T-helper 1 cell treated with Interleukin-12 subunit alpha and Interleukin-12 subunit beta and Interleukin-4 antibody, amounts not matched to agents 30 μg/mL and 1 μg/mL, for 36 hours (primary cell): Measurements from ENCODE around the gene LIMS1.
"Not testable (repeated sequence)": the region's sequence is repeated elsewhere in the genome, so short reads cannot be mapped to it uniquely, and the experiment has no call there.

Experiments used
- H3K27ac Mint-ChIP-seq: one replicate; pipeline ENCODE4 v1.8.0; 2021; ENCODE audit warnings: mild to moderate bottlenecking, mixed read lengths
- H3K27me3 Mint-ChIP-seq: one replicate; pipeline ENCODE4 v1.8.0; 2021; ENCODE audit warnings: low read depth, mixed read lengths
- H3K36me3 Mint-ChIP-seq: one replicate; pipeline ENCODE4 v1.8.0; 2021; ENCODE audit warnings: low read depth, mixed read lengths
- H3K4me1 Mint-ChIP-seq: one replicate; pipeline ENCODE4 v1.8.0; 2021; ENCODE audit warnings: low read depth, mixed read lengths
- H3K4me3 Mint-ChIP-seq: one replicate; pipeline ENCODE4 v1.8.0; 2021; ENCODE audit warnings: mild to moderate bottlenecking, moderate library complexity, mixed read lengths
- H3K9me3 Mint-ChIP-seq: one replicate; pipeline ENCODE4 v1.8.0; 2021; ENCODE audit warnings: mixed read lengths

LIMS1 gene

GRCh38 chr2:108688818-108689756 is 154.8 kb downstream of the LIMS1 start:
- not testable (repeated sequence) for H3K27me3 Mint-ChIP-seq, H3K36me3 Mint-ChIP-seq, H3K9me3 Mint-ChIP-seq, H3K4me3 Mint-ChIP-seq, H3K4me1 Mint-ChIP-seq, H3K27ac Mint-ChIP-seq

DNA sequence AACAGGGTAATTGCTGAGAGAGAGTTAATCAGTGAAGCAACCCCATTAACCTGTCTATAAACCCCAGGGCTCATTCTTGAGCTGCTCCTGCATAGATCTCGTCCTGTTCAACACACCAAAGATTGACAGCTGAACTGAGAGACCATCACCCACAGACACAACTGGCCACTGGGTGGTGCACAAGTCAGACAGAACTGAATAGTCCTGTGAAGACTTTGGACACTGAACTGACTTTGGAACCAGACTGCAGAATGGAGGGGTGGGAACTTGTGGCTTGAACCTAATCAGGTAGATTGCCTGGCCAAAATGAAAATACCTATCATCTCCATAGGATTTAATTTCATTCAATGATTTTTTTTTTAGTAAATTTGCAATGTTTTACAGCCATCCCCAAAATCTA is 155.7 kb downstream of the LIMS1 start:
- not testable (repeated sequence) for H3K27ac Mint-ChIP-seq, H3K4me3 Mint-ChIP-seq, H3K36me3 Mint-ChIP-seq, H3K9me3 Mint-ChIP-seq, H3K4me1 Mint-ChIP-seq, H3K27me3 Mint-ChIP-seq

GRCh38 chr2:108691447-108691846 is 157.2 kb downstream of the LIMS1 start:
- no peaks in the 10 kb centered on the region for H3K9me3 Mint-ChIP-seq
- H3K4me3 Mint-ChIP-seq = no peak overlapping the region
- H3K27me3 Mint-ChIP-seq = no peaks in the 10 kb centered on the region
- no peak overlapping the region for H3K27ac Mint-ChIP-seq
- peaks cover 4% of the 10 kb centered on the region for H3K36me3 Mint-ChIP-seq
- H3K4me1 Mint-ChIP-seq = no peaks in the 10 kb centered on the region

GRCh38 chr2:108701208-108701607 is 166.9 kb downstream of the LIMS1 start:
- peaks cover 2% of the 10 kb centered on the region for H3K36me3 Mint-ChIP-seq
- no peak overlapping the region for H3K27ac Mint-ChIP-seq
- H3K4me1 Mint-ChIP-seq = no peaks in the 10 kb centered on the region
- peaks cover 4% of the 10 kb centered on the region for H3K27me3 Mint-ChIP-seq
- peaks cover 1% of the 10 kb centered on the region for H3K9me3 Mint-ChIP-seq
- no peak overlapping the region for H3K4me3 Mint-ChIP-seq

DNA sequence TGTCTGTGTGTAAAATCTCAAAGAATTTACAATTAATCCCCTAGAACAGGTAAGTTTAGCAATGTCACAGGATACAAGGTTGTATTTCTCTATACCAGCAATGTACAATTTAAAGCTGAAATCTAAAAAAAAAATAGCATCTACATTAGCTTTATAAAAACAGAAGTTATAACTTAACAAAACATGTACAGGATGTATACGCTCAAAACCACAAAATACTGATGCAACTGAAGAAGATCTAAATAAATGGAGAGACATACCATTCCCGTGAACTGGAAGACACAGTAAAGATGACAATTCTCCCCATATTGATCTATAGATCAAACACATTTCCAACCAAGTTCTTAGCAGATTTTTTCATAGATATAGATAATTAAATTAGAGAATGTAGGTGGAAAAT is 167.5 kb downstream of the LIMS1 start:
- Mint-ChIP-seq H3K27me3 (peaks cover 4% of the 10 kb centered on the region), H3K4me3 (no peak overlapping the region), H3K36me3 (no peaks in the 10 kb centered on the region), H3K9me3 (peaks cover 4% of the 10 kb centered on the region), H3K27ac (no peak overlapping the region), H3K4me1 (no peaks in the 10 kb centered on the region)

DNA sequence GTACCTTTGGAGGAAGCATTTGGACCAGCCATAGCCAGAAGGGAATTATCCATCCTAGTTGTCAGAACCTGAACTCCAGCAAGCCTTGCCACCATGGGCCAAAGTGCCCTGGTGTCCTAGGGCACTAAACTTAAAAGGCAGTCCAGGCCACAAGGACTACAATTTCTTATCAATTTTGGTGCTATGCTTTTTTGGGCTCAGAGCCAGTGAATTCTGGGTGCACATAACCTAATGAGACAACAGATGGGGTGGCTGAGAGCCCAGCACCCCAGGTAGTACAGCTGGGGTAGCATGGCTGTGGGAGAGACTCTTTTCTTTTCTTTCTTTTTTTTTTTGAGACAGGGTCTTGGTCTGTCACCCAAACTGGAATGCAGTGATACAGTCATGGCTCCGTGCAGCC is 170.6 kb downstream of the LIMS1 start:
- Mint-ChIP-seq H3K9me3 (peaks cover 17% of the 10 kb centered on the region), H3K27ac (no peak overlapping the region), H3K4me1 (no peaks in the 10 kb centered on the region), H3K27me3 (peaks cover 19% of the 10 kb centered on the region), H3K36me3 (peaks cover 6% of the 10 kb centered on the region), H3K4me3 (no peak overlapping the region)

DNA sequence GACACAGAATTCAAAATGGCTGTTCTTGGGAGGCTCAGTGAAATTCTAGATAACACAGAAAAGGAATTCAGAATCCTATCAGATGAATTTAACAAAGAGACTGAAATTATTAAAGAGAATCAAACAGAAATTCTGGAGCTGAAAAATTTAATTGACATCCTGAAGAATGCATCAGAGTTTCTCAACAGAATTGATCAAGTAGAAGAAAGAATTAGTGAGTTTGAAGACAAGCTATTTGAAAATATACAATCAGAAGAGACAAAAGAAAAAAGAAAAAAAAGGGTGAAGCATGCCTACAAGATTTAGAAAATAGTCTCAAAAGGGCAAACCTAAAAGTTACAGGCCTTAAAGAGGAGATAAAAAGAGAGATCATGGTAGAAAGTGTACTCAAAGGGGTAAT is 173.0 kb downstream of the LIMS1 start:
- Mint-ChIP-seq H3K4me3 (no peak overlapping the region), H3K36me3 (peaks cover 6% of the 10 kb centered on the region), H3K27ac (no peak overlapping the region), H3K27me3 (peaks cover 20% of the 10 kb centered on the region), H3K4me1 (no peaks in the 10 kb centered on the region), H3K9me3 (peaks cover 17% of the 10 kb centered on the region)

DNA sequence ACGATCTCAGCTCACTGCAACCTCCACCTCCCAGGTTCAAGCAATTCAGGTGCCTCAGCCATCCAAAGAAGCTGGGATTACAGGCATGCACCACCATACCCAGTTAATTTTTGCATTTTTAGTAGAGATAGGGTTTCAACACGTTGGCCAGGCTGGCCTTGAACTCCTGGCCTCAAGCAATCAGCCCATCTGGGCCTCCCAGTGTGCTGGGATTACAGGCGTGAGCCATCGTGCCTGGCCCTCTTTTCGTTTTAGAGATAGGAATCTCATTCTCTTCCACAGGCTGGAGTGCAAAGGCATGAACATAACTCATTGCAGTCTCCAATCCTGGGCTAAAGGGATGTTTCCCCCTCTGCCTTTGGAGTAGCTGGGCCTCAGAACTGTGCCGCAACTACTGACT is 182.7 kb downstream of the LIMS1 start:
- H3K36me3 Mint-ChIP-seq, H3K27ac Mint-ChIP-seq, H3K9me3 Mint-ChIP-seq, H3K27me3 Mint-ChIP-seq, H3K4me3 Mint-ChIP-seq, H3K4me1 Mint-ChIP-seq: not testable (repeated sequence)

GRCh38 chr2:108719149-108720044 is 185.1 kb downstream of the LIMS1 start, which contains the start of gene RANBP2:
RANBP2 (plus strand) TSS chr2:108719482; CDS start chr2:108719607, 125 bp downstream.
- no peaks in the 10 kb centered on the region for H3K36me3 Mint-ChIP-seq
- peak within 1 kb of the TSS; percentile 88 for H3K4me3 Mint-ChIP-seq
- peaks cover 14% of the 10 kb centered on the region for H3K4me1 Mint-ChIP-seq
- no peaks in the 10 kb centered on the region for H3K9me3 Mint-ChIP-seq
- H3K27me3 Mint-ChIP-seq = no peaks in the 10 kb centered on the region
- H3K27ac Mint-ChIP-seq = peak within 1 kb of the TSS; percentile 94

DNA sequence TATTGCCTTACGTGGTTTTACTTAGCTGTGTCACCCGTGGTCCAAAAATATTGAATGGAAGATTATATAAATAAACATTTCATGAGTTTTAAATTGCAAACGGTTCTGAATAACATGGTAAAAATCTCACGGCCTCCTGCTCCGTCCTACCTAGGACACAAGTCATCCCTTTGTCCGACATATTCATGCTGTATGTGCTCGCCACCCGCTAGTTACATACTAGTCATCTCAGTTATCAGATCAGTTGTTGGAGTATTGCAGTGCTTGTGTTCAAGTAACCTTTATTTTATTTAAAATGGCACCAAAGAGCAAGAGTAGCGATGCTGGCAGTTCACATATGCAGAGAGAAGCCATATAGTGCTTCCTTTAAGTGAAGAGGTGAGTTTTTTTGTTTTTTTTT is 191.8 kb downstream of the LIMS1 start:
- peaks cover 18% of the 10 kb centered on the region for H3K4me1 Mint-ChIP-seq
- not testable (repeated sequence) for H3K36me3 Mint-ChIP-seq, H3K27ac Mint-ChIP-seq, H3K9me3 Mint-ChIP-seq, H3K4me3 Mint-ChIP-seq, H3K27me3 Mint-ChIP-seq

DNA sequence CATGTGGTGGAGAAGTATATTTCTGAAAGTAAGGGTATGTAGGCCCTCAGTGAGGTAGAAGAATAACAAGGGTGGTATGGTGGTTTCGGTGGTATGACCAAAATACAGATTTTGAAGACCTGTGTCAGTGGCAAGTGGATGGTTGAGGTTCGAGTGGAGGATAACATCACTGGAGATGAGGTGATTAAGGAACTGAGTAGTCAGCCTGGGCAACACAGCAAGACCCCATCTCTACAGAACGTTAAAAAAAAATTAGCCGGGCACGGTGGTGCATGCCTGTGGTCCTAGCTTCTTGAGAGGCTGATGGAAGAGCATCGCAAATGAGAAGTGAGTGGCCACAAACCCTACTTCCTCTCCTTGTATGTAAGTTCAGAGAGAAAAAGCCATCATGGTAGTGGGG is 200.4 kb downstream of the LIMS1 start:
- peaks cover 18% of the 10 kb centered on the region for H3K36me3 Mint-ChIP-seq
- H3K27me3 Mint-ChIP-seq, H3K4me1 Mint-ChIP-seq, H3K9me3 Mint-ChIP-seq, H3K27ac Mint-ChIP-seq, H3K4me3 Mint-ChIP-seq: not testable (repeated sequence)
